Measurements from ENCODE around the gene DTX1. TPM values are rescaled to one million over a fixed set of nuclear protein-coding genes. Genes with fewer than 3 reads are reported as not detected.

Gene DTX1
- total RNA-seq, 4 donors from 2014 or later = 1.1 to 3.4 (median 1.7) TPM

DNA sequence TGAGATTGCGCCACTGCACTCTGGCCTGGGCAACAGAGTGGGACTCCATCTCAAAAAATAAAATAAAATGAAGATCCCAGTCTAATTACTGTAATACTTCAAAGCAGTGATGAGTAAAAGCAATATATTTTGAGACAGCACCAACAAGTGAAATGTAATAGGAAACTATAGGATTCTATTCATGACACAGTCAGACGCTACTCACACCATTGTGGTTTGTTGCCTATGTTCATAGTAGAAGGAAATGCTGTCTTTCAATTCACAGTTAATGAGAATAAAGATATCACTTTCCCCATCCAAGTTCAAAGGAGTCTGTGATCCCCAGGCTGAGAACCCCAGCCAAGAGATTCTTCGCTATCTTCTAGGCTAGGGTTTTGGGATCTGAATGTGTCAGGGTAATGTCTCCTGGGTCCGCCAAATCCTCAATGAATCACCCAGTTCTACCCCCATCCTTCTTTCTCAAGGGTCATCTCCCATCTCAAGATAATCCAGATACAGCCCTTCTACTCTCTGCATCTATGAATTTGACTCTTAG is 16.6 kb upstream of the DTX1 start:
- no peaks in the 10 kb centered on the region for H3K9me3 ChIP-seq
- H3K36me3 ChIP-seq = no peaks in the 10 kb centered on the region
- peaks cover 10% of the 10 kb centered on the region for H3K4me1 ChIP-seq
- DNase-seq (ENCODE audit: low spot score in 2 of 2) = no peak
- H3K27ac ChIP-seq = no peak overlapping the region
- no peak overlapping the region for H3K4me3 ChIP-seq
- TF ChIP-seq EP300 (IDR thresholded peaks at IDR 0.05) (no peak), POLR2A (IDR thresholded peaks at IDR 0.05) (no peak), POLR2AphosphoS5 (IDR thresholded peaks at IDR 0.05) (no peak)
- TF ChIP-seq, protein P1, sequence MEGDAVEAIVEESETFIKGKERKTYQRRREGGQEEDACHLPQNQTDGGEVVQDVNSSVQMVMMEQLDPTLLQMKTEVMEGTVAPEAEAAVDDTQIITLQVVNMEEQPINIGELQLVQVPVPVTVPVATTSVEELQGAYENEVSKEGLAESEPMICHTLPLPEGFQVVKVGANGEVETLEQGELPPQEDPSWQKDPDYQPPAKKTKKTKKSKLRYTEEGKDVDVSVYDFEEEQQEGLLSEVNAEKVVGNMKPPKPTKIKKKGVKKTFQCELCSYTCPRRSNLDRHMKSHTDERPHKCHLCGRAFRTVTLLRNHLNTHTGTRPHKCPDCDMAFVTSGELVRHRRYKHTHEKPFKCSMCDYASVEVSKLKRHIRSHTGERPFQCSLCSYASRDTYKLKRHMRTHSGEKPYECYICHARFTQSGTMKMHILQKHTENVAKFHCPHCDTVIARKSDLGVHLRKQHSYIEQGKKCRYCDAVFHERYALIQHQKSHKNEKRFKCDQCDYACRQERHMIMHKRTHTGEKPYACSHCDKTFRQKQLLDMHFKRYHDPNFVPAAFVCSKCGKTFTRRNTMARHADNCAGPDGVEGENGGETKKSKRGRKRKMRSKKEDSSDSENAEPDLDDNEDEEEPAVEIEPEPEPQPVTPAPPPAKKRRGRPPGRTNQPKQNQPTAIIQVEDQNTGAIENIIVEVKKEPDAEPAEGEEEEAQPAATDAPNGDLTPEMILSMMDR (IDR thresholded peaks at IDR 0.05) = no peak
- WGBS = 64% methylated on average over 4 of the region's 4 CpGs
- H3K27me3 ChIP-seq = peaks cover 13% of the 10 kb centered on the region

DNA sequence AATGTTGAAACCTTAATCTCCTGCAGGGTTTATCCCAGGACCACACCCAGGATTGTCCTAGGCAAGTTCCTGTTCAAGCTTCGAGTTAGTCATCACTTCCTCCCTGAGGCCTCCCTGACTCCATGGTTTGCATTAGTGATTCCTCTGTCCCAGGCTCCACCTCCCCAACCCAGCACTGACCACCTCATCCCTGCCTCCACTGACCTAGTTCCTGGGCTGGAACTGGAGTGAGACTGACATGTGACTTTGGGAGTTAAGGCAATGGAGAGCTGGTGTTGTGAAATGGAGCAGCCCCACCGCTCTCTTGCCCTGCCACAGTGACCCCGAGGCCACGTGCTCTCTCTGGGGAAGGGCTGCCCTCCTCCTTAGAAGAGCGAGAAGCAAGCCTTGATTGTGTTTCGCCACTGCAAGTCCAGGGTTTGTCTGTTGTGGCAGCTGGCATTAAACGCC is 15.8 kb upstream of the DTX1 start:
- Histone ChIP-seq H3K27me3 (peaks cover 18% of the 10 kb centered on the region), H3K27ac (peak overlapping the region; percentile 29), H3K4me1 (peaks cover 10% of the 10 kb centered on the region), H3K36me3 (no peaks in the 10 kb centered on the region), H3K4me3 (no peak overlapping the region), H3K9me3 (no peaks in the 10 kb centered on the region)
- TF ChIP-seq POLR2A (IDR thresholded peaks at IDR 0.05) = no peak
- peak in 1 of 3 donors; percentile 21 for TF ChIP-seq POLR2AphosphoS5 (IDR thresholded peaks at IDR 0.05)
- 71% methylated on average over 4 of the region's 7 CpGs for whole genome bisulfite sequencing
- DNase-seq (ENCODE audit: low spot score in 2 of 2) = peak; percentile 82 to 86

DNA sequence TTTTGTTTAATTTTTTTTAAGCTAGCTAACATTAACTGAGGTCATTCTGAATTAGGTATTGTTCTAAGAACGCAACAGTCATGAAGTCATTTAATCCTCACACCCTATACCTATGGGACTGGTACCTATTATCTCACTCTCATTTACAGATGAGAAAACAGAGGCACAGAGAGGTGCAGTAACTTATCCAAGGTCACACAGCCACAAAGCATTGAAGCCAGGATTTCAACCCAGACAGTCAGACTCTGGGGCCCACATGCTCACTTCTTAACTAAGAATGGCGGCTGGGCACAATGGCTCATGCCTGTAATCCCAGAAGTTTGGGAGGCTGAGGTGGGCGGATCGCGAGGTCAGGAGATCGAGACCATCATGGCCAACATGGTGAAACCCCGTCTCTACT is 15.0 kb upstream of the DTX1 start:
- TF ChIP-seq POLR2A (IDR thresholded peaks at IDR 0.05) = no peak
- no peak for TF ChIP-seq EP300 (IDR thresholded peaks at IDR 0.05)
- TF ChIP-seq, protein P1 (IDR thresholded peaks at IDR 0.05) = no peak
- 80% methylated on average over 7 of the region's 7 CpGs for WGBS
- DNase-seq (ENCODE audit: low spot score in 2 of 2) = no peak
- Histone ChIP-seq H3K9me3 (no peaks in the 10 kb centered on the region), H3K4me3 (no peak overlapping the region), H3K27me3 (peaks cover 18% of the 10 kb centered on the region), H3K36me3 (no peaks in the 10 kb centered on the region), H3K27ac (no peak overlapping the region), H3K4me1 (peaks cover 10% of the 10 kb centered on the region)

DNA sequence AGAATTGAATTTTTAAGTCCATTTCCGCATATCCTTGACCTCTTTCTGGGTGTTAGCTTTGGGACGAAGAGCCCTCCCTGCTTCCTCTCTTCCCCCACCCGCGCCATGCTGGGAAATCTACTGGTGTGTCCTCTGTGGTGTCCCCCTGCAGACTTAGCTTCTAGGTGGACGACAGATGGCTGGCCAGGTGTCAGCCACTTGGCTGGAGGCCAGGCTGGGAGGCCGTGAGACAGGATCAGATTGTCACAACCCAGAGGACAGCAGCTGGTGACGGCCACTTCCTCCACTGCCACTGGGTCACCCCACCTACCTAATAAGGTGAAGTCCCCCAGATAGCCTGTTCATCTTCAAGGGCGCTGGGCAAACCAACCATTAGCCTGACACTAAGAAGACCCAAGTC is 13.3 kb upstream of the DTX1 start:
- Histone ChIP-seq H3K4me1 (peaks cover 10% of the 10 kb centered on the region), H3K4me3 (no peak overlapping the region), H3K27ac (no peak overlapping the region), H3K36me3 (no peaks in the 10 kb centered on the region), H3K9me3 (no peaks in the 10 kb centered on the region), H3K27me3 (peaks cover 22% of the 10 kb centered on the region)
- TF ChIP-seq EP300 (IDR thresholded peaks at IDR 0.05) (no peak), POLR2AphosphoS5 (IDR thresholded peaks at IDR 0.05) (no peak), POLR2A (IDR thresholded peaks at IDR 0.05) (no peak)
- TF ChIP-seq, protein P1 (IDR thresholded peaks at IDR 0.05) = no peak
- DNase-seq (ENCODE audit: low spot score in 2 of 2) = no peak
- 81% methylated on average over 8 of the region's 8 CpGs for WGBS

DNA sequence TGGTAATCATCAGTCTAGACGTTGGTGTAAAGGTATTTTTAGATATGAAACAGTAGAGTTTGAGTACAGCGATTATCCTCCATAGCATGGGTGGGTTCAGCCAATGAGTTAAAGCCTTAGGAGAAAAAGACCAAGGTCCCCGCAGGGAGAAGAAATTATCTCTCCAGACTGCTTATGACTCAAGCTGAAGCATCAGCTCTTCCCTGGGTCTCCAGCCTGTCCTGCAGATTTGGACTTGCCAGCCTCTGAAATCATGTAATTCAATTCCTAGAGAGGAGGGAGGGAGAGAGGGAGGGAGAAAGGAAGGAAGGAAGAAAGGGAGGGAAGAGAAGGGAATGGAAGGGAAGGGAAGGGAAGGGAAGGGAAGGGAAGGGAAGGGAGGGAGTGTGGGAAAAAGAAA is 12.0 kb upstream of the DTX1 start:
- 74% methylated on average over 3 of the region's 3 CpGs for WGBS

More for the DNA sequence above, 12.0 kb upstream of the DTX1 start:
- TF ChIP-seq POLR2A (IDR thresholded peaks at IDR 0.05) (no peak), EP300 (IDR thresholded peaks at IDR 0.05) (no peak), POLR2AphosphoS5 (IDR thresholded peaks at IDR 0.05) (no peak)
- TF ChIP-seq, protein P1 (IDR thresholded peaks at IDR 0.05) = no peak
- no peak overlapping the region for H3K4me3 ChIP-seq
- no peaks in the 10 kb centered on the region for H3K9me3 ChIP-seq
- DNase-seq (ENCODE audit: low spot score in 2 of 2) = no peak
- no peaks in the 10 kb centered on the region for H3K36me3 ChIP-seq
- peaks cover 22% of the 10 kb centered on the region for H3K27me3 ChIP-seq
- H3K27ac ChIP-seq = no peak overlapping the region
- peaks cover 10% of the 10 kb centered on the region for H3K4me1 ChIP-seq

All from suprapubic skin (tissue), 4 donors.